ENCODE measurements around the gene SLAIN2. TPM values are rescaled to one million over a fixed set of nuclear protein-coding genes. Genes with fewer than 3 reads are reported as not detected.

SLAIN2 gene
- total RNA-seq, 2 experiments from 2014 or later: 55.3 to 61.6 TPM

- DNase-seq: no peak
- H3K27me3 Mint-ChIP-seq: no peaks in the 10 kb centered on the region
- H3K36me3 Mint-ChIP-seq: no peaks in the 10 kb centered on the region
- H3K4me3 Mint-ChIP-seq: no peak overlapping the region
- no peak overlapping the region for H3K27ac Mint-ChIP-seq
- CTCF ChIA-PET: no interaction called here
- no peaks in the 10 kb centered on the region for H3K9me3 Mint-ChIP-seq (ENCODE audit: low read depth)
- ATAC-seq: no peak
- H3K4me1 Mint-ChIP-seq: no peaks in the 10 kb centered on the region
Measured at GRCh38 chr4:48321312-48321711, 20.0 kb upstream of the SLAIN2 start.

- CTCF ChIA-PET: no interaction called here
- Mint-ChIP-seq H3K4me3 (no peak overlapping the region), H3K4me1 (no peaks in the 10 kb centered on the region), H3K27me3 (peaks cover 3% of the 10 kb centered on the region), H3K9me3 (ENCODE audit: low read depth) (no peaks in the 10 kb centered on the region), H3K27ac (no peak overlapping the region), H3K36me3 (no peaks in the 10 kb centered on the region)
- DNase-seq: no peak
- no peak for ATAC-seq
Measured at GRCh38 chr4:48322063-48322462, 19.3 kb upstream of the SLAIN2 start.

GRCh38 chr4:48324281-48324680, 17.0 kb upstream of the SLAIN2 start:
- CTCF ChIA-PET: no interaction called here

GRCh38 chr4:48329193-48329592, 12.1 kb upstream of the SLAIN2 start:
- CTCF ChIA-PET: interaction anchor here (1.3 to 1.7 kb wide), 2 partner anchors 10 to 14 kb away, joined by 4 to 5 read pairs; no protein-coding TSS in a partner anchor
- no peak overlapping the region for H3K4me3 Mint-ChIP-seq

More at GRCh38 chr4:48324281-48324680, 17.0 kb upstream of the SLAIN2 start:
- Mint-ChIP-seq H3K27ac (no peak overlapping the region), H3K36me3 (no peaks in the 10 kb centered on the region), H3K9me3 (ENCODE audit: low read depth) (no peaks in the 10 kb centered on the region), H3K4me1 (no peaks in the 10 kb centered on the region), H3K4me3 (no peak overlapping the region), H3K27me3 (peaks cover 10% of the 10 kb centered on the region)
- DNase-seq: no peak
- no peak for ATAC-seq

GRCh38 chr4:48329976-48330375, 11.4 kb upstream of the SLAIN2 start:
- Mint-ChIP-seq H3K36me3 (no peaks in the 10 kb centered on the region), H3K27me3 (peaks cover 21% of the 10 kb centered on the region), H3K27ac (no peak overlapping the region), H3K9me3 (ENCODE audit: low read depth) (no peaks in the 10 kb centered on the region), H3K4me3 (no peak overlapping the region), H3K4me1 (peaks cover 4% of the 10 kb centered on the region)
- ATAC-seq (no peak), DNase-seq (no peak)
- CTCF ChIA-PET: interaction anchor here (1.7 kb wide), 1 partner anchor 10 kb away, joined by 5 read pairs; no protein-coding TSS in a partner anchor

More at GRCh38 chr4:48329193-48329592, 12.1 kb upstream of the SLAIN2 start:
- H3K36me3 Mint-ChIP-seq: no peaks in the 10 kb centered on the region
- no peak overlapping the region for H3K27ac Mint-ChIP-seq
- H3K9me3 Mint-ChIP-seq (ENCODE audit: low read depth): no peaks in the 10 kb centered on the region
- H3K4me1 Mint-ChIP-seq: peaks cover 4% of the 10 kb centered on the region
- DNase-seq: no peak
- no peak for ATAC-seq
- H3K27me3 Mint-ChIP-seq: peaks cover 21% of the 10 kb centered on the region

GRCh38 chr4:48331577-48332330, 9.6 kb upstream of the SLAIN2 start:
- Mint-ChIP-seq H3K27ac (no peak overlapping the region), H3K36me3 (no peaks in the 10 kb centered on the region), H3K4me3 (no peak overlapping the region), H3K27me3 (peaks cover 18% of the 10 kb centered on the region), H3K4me1 (peaks cover 4% of the 10 kb centered on the region), H3K9me3 (ENCODE audit: low read depth) (no peaks in the 10 kb centered on the region)
- no peak for ATAC-seq
- DNase-seq: no peak
- CTCF ChIA-PET: no interaction called here

GRCh38 chr4:48332661-48333060, 8.7 kb upstream of the SLAIN2 start:
- ATAC-seq (no peak), DNase-seq (no peak)
- Mint-ChIP-seq H3K4me3 (no peak overlapping the region), H3K27ac (no peak overlapping the region), H3K36me3 (no peaks in the 10 kb centered on the region), H3K4me1 (peaks cover 6% of the 10 kb centered on the region), H3K27me3 (peaks cover 18% of the 10 kb centered on the region), H3K9me3 (ENCODE audit: low read depth) (no peaks in the 10 kb centered on the region)
- CTCF ChIA-PET: no interaction called here

GRCh38 chr4:48333587-48333986, 7.7 kb upstream of the SLAIN2 start:
- CTCF ChIA-PET: no interaction called here
- Mint-ChIP-seq H3K9me3 (ENCODE audit: low read depth) (no peaks in the 10 kb centered on the region), H3K36me3 (no peaks in the 10 kb centered on the region), H3K4me1 (peaks cover 9% of the 10 kb centered on the region), H3K27me3 (peaks cover 11% of the 10 kb centered on the region), H3K27ac (no peak overlapping the region), H3K4me3 (no peak overlapping the region)
- DNase-seq: no peak
- no peak for ATAC-seq

- DNase-seq (no peak), ATAC-seq (no peak)
- CTCF ChIA-PET: no interaction called here
- Mint-ChIP-seq H3K27ac (no peak overlapping the region), H3K27me3 (peaks cover 11% of the 10 kb centered on the region), H3K4me3 (no peak overlapping the region), H3K4me1 (peaks cover 11% of the 10 kb centered on the region), H3K9me3 (ENCODE audit: low read depth) (no peaks in the 10 kb centered on the region), H3K36me3 (no peaks in the 10 kb centered on the region)
Measured at GRCh38 chr4:48334236-48334635, 7.1 kb upstream of the SLAIN2 start.

GRCh38 chr4:48334900-48335384, 6.4 kb upstream of the SLAIN2 start:
- ATAC-seq (no peak), DNase-seq (no peak)
- Mint-ChIP-seq H3K9me3 (ENCODE audit: low read depth) (no peaks in the 10 kb centered on the region), H3K36me3 (no peaks in the 10 kb centered on the region), H3K4me3 (no peak overlapping the region), H3K27me3 (peaks cover 11% of the 10 kb centered on the region), H3K4me1 (peaks cover 9% of the 10 kb centered on the region), H3K27ac (no peak overlapping the region)
- CTCF ChIA-PET: no interaction called here

GRCh38 chr4:48336146-48336870, 5.0 kb upstream of the SLAIN2 start:
- Mint-ChIP-seq H3K36me3 (no peaks in the 10 kb centered on the region), H3K4me3 (no peak overlapping the region), H3K9me3 (ENCODE audit: low read depth) (no peaks in the 10 kb centered on the region), H3K27ac (no peak overlapping the region), H3K4me1 (peaks cover 13% of the 10 kb centered on the region), H3K27me3 (peaks cover 5% of the 10 kb centered on the region)
- no peak for ATAC-seq
- CTCF ChIA-PET: interaction anchor here (0.7 to 1.5 kb wide), 2 partner anchors 8 to 12 kb away, joined by 3 read pairs; no protein-coding TSS in a partner anchor
- DNase-seq: no peak

- ATAC-seq (no peak), DNase-seq (no peak)
- Mint-ChIP-seq H3K36me3 (peaks cover 2% of the 10 kb centered on the region), H3K27me3 (peaks cover 5% of the 10 kb centered on the region), H3K4me3 (no peak overlapping the region), H3K27ac (no peak overlapping the region), H3K4me1 (peaks cover 13% of the 10 kb centered on the region), H3K9me3 (ENCODE audit: low read depth) (no peaks in the 10 kb centered on the region)
- CTCF ChIA-PET: interaction anchor here (1.5 kb wide), 1 partner anchor 9 kb away, joined by 3 read pairs; no protein-coding TSS in a partner anchor
Measured at GRCh38 chr4:48337731-48338130, 3.6 kb upstream of the SLAIN2 start.

GRCh38 chr4:48339642-48340041, 1.7 kb upstream of the SLAIN2 start:
- ATAC-seq (no peak), DNase-seq (no peak)
- Mint-ChIP-seq H3K27ac (no peak overlapping the region), H3K4me1 (peaks cover 30% of the 10 kb centered on the region), H3K27me3 (no peaks in the 10 kb centered on the region), H3K9me3 (ENCODE audit: low read depth) (no peaks in the 10 kb centered on the region), H3K36me3 (peaks cover 2% of the 10 kb centered on the region), H3K4me3 (no peak overlapping the region)
- CTCF ChIA-PET: interaction anchor here (0.6 to 1.3 kb wide), 2 partner anchors 10 to 23 kb away, joined by 3 to 5 read pairs; no protein-coding TSS in a partner anchor

Measured in activated CD8-positive, alpha-beta memory T cell treated with anti-CD3 and anti-CD28 coated beads, Interleukin-2, amount 10 ng/mL, durations not matched to agents 7 days and 5 days (primary cell).